ENCODE results near the gene METTL13. TPM values are rescaled to one million over a fixed set of nuclear protein-coding genes. Genes with fewer than 3 reads are reported as not detected.

METTL13 gene
- total RNA-seq, 1 experiment from 2014 or later = 49.9 TPM

GRCh38 chr1:171762143-171762563 is 19.3 kb upstream of the METTL13 start:
- H3K27me3 ChIP-seq (replicated peaks; ENCODE audit: insufficient read depth, low read depth, low read length, poor library complexity) = no peaks in the 10 kb centered on the region
- no peak overlapping the region for H3K27ac ChIP-seq (ENCODE audit: low read depth, low read length, poor library complexity, severe bottlenecking)
- no TSS peak for BruUV-seq (replicated peaks)
- H3K9me3 ChIP-seq (ENCODE audit: low read depth, low read length, poor library complexity, severe bottlenecking) = no peaks in the 10 kb centered on the region
- CTCF ChIA-PET = no interaction called here
- H3K4me1 ChIP-seq (ENCODE audit: insufficient read depth, low read length, poor library complexity, severe bottlenecking) = no peaks in the 10 kb centered on the region
- no peak overlapping the region for H3K4me3 ChIP-seq (ENCODE audit: low read depth, low read length, poor library complexity, severe bottlenecking)
- POLR2A ChIA-PET (ENCODE audit: low non-redundant PET) = no interaction called here
- intact Hi-C loops (cut with micrococcal nuclease; ENCODE audit: unreplicated experiment) = no loop called here
- DNase-seq (ENCODE audit: low spot score) = no peak
- TF ChIP-seq CTCF (conservative IDR thresholded peaks at IDR 0.05; ENCODE audit: low read depth, low read length) = no peak
- TF ChIP-seq EZH2 (IDR thresholded peaks at IDR 0.05; ENCODE audit: borderline replicate concordance, low read depth, low read length, poor library complexity, severe bottlenecking) = no peak
- H3K36me3 ChIP-seq (ENCODE audit: insufficient read depth, low read length, poor library complexity, severe bottlenecking) = no peaks in the 10 kb centered on the region

GRCh38 chr1:171763764-171764163 is 17.7 kb upstream of the METTL13 start:
- ChIA-PET CTCF (no interaction called here), POLR2A (ENCODE audit: low non-redundant PET) (no interaction called here)
- DNase-seq (ENCODE audit: low spot score) = no peak
- Histone ChIP-seq H3K4me3 (ENCODE audit: low read depth, low read length, poor library complexity, severe bottlenecking) (no peak overlapping the region), H3K9me3 (ENCODE audit: low read depth, low read length, poor library complexity, severe bottlenecking) (no peaks in the 10 kb centered on the region), H3K4me1 (ENCODE audit: insufficient read depth, low read length, poor library complexity, severe bottlenecking) (no peaks in the 10 kb centered on the region), H3K27me3 (replicated peaks; ENCODE audit: insufficient read depth, low read depth, low read length, poor library complexity) (no peaks in the 10 kb centered on the region), H3K36me3 (ENCODE audit: insufficient read depth, low read length, poor library complexity, severe bottlenecking) (no peaks in the 10 kb centered on the region), H3K27ac (ENCODE audit: low read depth, low read length, poor library complexity, severe bottlenecking) (no peak overlapping the region)
- no peak for TF ChIP-seq CTCF (conservative IDR thresholded peaks at IDR 0.05; ENCODE audit: low read depth, low read length)
- no peak for TF ChIP-seq EZH2 (IDR thresholded peaks at IDR 0.05; ENCODE audit: borderline replicate concordance, low read depth, low read length, poor library complexity, severe bottlenecking)
- no TSS peak for BruUV-seq (replicated peaks)
- intact Hi-C loops (cut with micrococcal nuclease; ENCODE audit: unreplicated experiment) = no loop called here

- Histone ChIP-seq H3K36me3 (ENCODE audit: insufficient read depth, low read length, poor library complexity, severe bottlenecking) (no peaks in the 10 kb centered on the region), H3K27ac (ENCODE audit: low read depth, low read length, poor library complexity, severe bottlenecking) (no peak overlapping the region), H3K27me3 (replicated peaks; ENCODE audit: insufficient read depth, low read depth, low read length, poor library complexity) (no peaks in the 10 kb centered on the region), H3K4me3 (ENCODE audit: low read depth, low read length, poor library complexity, severe bottlenecking) (no peak overlapping the region), H3K9me3 (ENCODE audit: low read depth, low read length, poor library complexity, severe bottlenecking) (no peaks in the 10 kb centered on the region), H3K4me1 (ENCODE audit: insufficient read depth, low read length, poor library complexity, severe bottlenecking) (no peaks in the 10 kb centered on the region)
- intact Hi-C loops (cut with micrococcal nuclease; ENCODE audit: unreplicated experiment) = no loop called here
- ChIA-PET POLR2A (ENCODE audit: low non-redundant PET) (no interaction called here), CTCF (no interaction called here)
- TF ChIP-seq EZH2 (IDR thresholded peaks at IDR 0.05; ENCODE audit: borderline replicate concordance, low read depth, low read length, poor library complexity, severe bottlenecking) = no peak
- no peak for TF ChIP-seq CTCF (conservative IDR thresholded peaks at IDR 0.05; ENCODE audit: low read depth, low read length)
- no TSS peak for BruUV-seq (replicated peaks)
- no peak for DNase-seq (ENCODE audit: low spot score)
These were observed 12.3 kb upstream of the METTL13 start for GRCh38 chr1:171769171-171769570.

All from A673 (cell line).